Keratinocyte (primary cell): ENCODE data around the gene G3BP1. TPM values are rescaled to one million over a fixed set of nuclear protein-coding genes. Genes with fewer than 3 reads are reported as not detected.

ENCODE experiments used
- DNase-seq: peaks from one replicate; pipeline ENCODE4 v3.0.0-alpha.2; 2011; ENCODE audit warnings: low read depth, missing footprints, low spot score
- FAIRE-seq: peaks from 2 replicates; lab custom pipeline; 2011; peaks lifted over from hg19 to GRCh38; lab: Jason Lieb, UNC
- H2AFZ ChIP-seq: 2 replicates; pipeline ENCODE4 v1.6.0; 2012; ENCODE audit warnings: low read length, control low read depth, inconsistent platforms; ENCODE audit not compliant: control insufficient read depth
- H3K27ac ChIP-seq: 2 replicates; pipeline ENCODE4 v1.5.1; 2011; ENCODE audit warnings: low read length; ENCODE audit not compliant: control insufficient read depth, insufficient read depth
- H3K27me3 ChIP-seq: 3 replicates; pipeline ENCODE4 v1.6.0; 2011; ENCODE audit warnings: low read length; ENCODE audit not compliant: control insufficient read depth, insufficient read depth; ENCODE audit errors: extremely low read depth
- H3K36me3 ChIP-seq, 2 experiments: 2 replicates in 1 of 2; 3 replicates in 1 of 2; pipeline ENCODE4 v1.5.1; 2011; ENCODE audit warnings: low read length in 2 of 2, mild to moderate bottlenecking in 1 of 2; ENCODE audit not compliant: control insufficient read depth in 2 of 2, insufficient read depth in 2 of 2; ENCODE audit errors: extremely low read depth in 1 of 2
- H3K4me1 ChIP-seq: 3 replicates; pipeline ENCODE4 v1.5.1; 2011; ENCODE audit warnings: low read length; ENCODE audit not compliant: control insufficient read depth, insufficient read depth; ENCODE audit errors: extremely low read depth
- H3K4me2 ChIP-seq: 3 replicates; pipeline ENCODE4 v1.6.0; 2011; ENCODE audit warnings: low read depth, low read length; ENCODE audit not compliant: control insufficient read depth, insufficient read depth; ENCODE audit errors: extremely low read depth
- H3K4me3 ChIP-seq, 3 experiments: fragments of 200-600 bp in 1 of 3; sonication (generic) in 1 of 3; 2 replicates in 2 of 3; 3 replicates in 1 of 3; pipeline ENCODE4 v1.5.1; 2011 to 2016; ENCODE audit warnings: low read length in 3 of 3, mild to moderate bottlenecking in 3 of 3, control low read depth in 2 of 3, inconsistent platforms in 1 of 3, low read depth in 1 of 3, mixed read lengths in 1 of 3, mixed run types in 1 of 3, moderate library complexity in 1 of 3; ENCODE audit not compliant: control insufficient read depth in 2 of 3, insufficient read depth in 2 of 3; ENCODE audit errors: extremely low read depth in 1 of 3
- H3K79me2 ChIP-seq: 2 replicates; pipeline ENCODE4 v1.6.0; 2012; ENCODE audit warnings: low read length; ENCODE audit not compliant: control insufficient read depth, insufficient read depth
- H3K9ac ChIP-seq: 3 replicates; pipeline ENCODE4 v1.6.0; 2011; ENCODE audit warnings: low read length; ENCODE audit not compliant: control insufficient read depth, insufficient read depth; ENCODE audit errors: extremely low read depth
- H3K9me1 ChIP-seq: 3 replicates; pipeline ENCODE4 v1.6.0; 2011; ENCODE audit warnings: low read length; ENCODE audit not compliant: control insufficient read depth, insufficient read depth; ENCODE audit errors: extremely low read depth
- H3K9me3 ChIP-seq: 2 replicates; pipeline ENCODE4 v1.5.1; 2012; ENCODE audit warnings: low read depth, low read length; ENCODE audit not compliant: control insufficient read depth
- H4K20me1 ChIP-seq: 3 replicates; pipeline ENCODE4 v1.6.0; 2011; ENCODE audit warnings: low read length; ENCODE audit not compliant: control insufficient read depth, insufficient read depth; ENCODE audit errors: extremely low read depth
- CTCF ChIP-seq, 3 experiments: IDR thresholded peaks in 1 of 3; conservative IDR thresholded peaks in 1 of 3; optimal IDR thresholded peaks in 1 of 3; 2 replicates in 2 of 3; 3 replicates in 1 of 3; pipeline versions ENCODE3 to v1.5.1; 2011; ENCODE audit warnings: low read length in 3 of 3, mild to moderate bottlenecking in 3 of 3, moderate library complexity in 2 of 3, control low read depth in 1 of 3, inconsistent platforms in 1 of 3; ENCODE audit not compliant: insufficient read depth in 2 of 3; ENCODE audit errors: extremely low read depth in 1 of 3
- EZH2 ChIP-seq: IDR thresholded peaks from one replicate; pipeline ENCODE4 v1.6.1; 2012; ENCODE audit warnings: inconsistent platforms, mild to moderate bottlenecking, low read length, moderate library complexity
- dilution Hi-C: fragments of 300-500 bp; cut with MboI; formaldehyde crosslinking; loops from one replicate; pipeline ENCODE4 v1.7.0; 2020; ENCODE audit warnings: low sequenced_read_pairs; ENCODE audit not compliant: extremely low pct_ligation_motif_present
- polyA plus RNA-seq, 5 experiments: library from polyadenylated mRNA; depleted of rRNA in 3 of 5; stranded (reverse) in 3 of 5; stranded (forward) in 1 of 5; unstranded in 1 of 5; fragments of >200 nt; gene quantifications; 1 replicate in 1 of 5; 2 replicates in 3 of 5; 3 replicates in 1 of 5; pipeline versions ENCODE4 v1.2.1 to v1.2.3, GENCODE V29; 2011 to 2012; ENCODE audit warnings: missing spikeins in 2 of 5, low read depth in 1 of 5, low replicate concordance in 1 of 5

The G3BP1 gene
- polyA plus RNA-seq, 1 donor (not counting 4 experiments of a cell fraction or from before 2014, with no cell fraction given), result 137 TPM

DNA sequence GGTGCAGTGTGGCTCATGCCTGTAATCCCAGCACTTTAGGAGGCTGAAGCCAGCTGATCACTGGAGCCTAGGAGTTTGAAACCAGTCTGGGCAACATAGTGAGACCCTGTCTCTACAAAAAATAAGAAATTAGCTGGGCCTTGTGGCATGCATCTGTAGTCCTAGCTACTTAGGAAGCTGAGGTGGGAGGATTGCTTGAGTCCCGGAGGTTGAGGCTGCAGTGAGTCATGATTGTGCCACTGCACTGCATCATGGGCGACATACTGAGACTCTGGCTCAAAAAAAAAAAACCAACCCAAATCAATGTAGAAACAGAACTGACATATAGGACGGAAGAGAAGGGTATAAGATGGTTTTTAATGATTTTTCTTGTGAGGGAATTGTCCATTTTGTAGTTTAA is 27.7 kb downstream of the G3BP1 start:
- Histone ChIP-seq H3K9me3 (no peaks in the 10 kb centered on the region), H3K79me2 (peaks cover 66% of the 10 kb centered on the region), H4K20me1 (peaks cover 12% of the 10 kb centered on the region), H3K36me3 (peaks cover 25 to 49% of the 10 kb centered on the region in 2 experiments), H2AFZ (no peak overlapping the region), H3K4me1 (no peaks in the 10 kb centered on the region), H3K27ac (no peak overlapping the region), H3K27me3 (no peaks in the 10 kb centered on the region), H3K9ac (no peak overlapping the region), H3K9me1 (peaks cover 2% of the 10 kb centered on the region), H3K4me2 (no peak overlapping the region), H3K4me3 (no peak overlapping the region)
- dilution Hi-C loops, result no loop called here
- no peak for TF ChIP-seq EZH2
- no peak for TF ChIP-seq CTCF (optimal IDR thresholded peaks at IDR 0.05 in 1 of 3, IDR thresholded peaks at IDR 0.05 in 1 of 3, conservative IDR thresholded peaks at IDR 0.05 in 1 of 3; ENCODE audit: extremely low read depth in 1 of 3, insufficient read depth in 2 of 3, low read length in 3 of 3)
- FAIRE-seq (no peak), DNase-seq (no peak)

DNA sequence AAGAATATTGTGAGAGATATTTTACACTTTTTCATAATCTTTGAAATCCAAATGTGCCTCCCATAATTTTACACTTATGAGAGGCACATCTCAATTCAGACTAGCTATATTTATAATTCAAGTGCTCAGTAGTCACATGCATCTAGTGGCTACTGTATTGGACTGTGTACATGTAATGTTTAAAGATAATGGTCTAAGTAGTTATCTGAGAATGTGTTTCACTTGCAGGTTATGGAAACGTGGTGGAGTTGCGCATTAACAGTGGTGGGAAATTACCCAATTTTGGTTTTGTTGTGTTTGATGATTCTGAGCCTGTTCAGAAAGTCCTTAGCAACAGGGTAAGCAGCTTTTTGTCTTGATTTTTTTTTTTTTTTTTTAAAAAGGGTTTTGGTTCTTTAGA is 28.8 kb downstream of the G3BP1 start:
- DNase-seq (no peak), FAIRE-seq (no peak)
- no peak overlapping the region for H3K27ac ChIP-seq
- H4K20me1 ChIP-seq, result peaks cover 12% of the 10 kb centered on the region
- dilution Hi-C loops, result no loop called here
- no peak overlapping the region for H3K4me3 ChIP-seq
- peaks cover 2% of the 10 kb centered on the region for H3K9me1 ChIP-seq
- no peaks in the 10 kb centered on the region for H3K27me3 ChIP-seq
- no peaks in the 10 kb centered on the region for H3K9me3 ChIP-seq
- no peak overlapping the region for H2AFZ ChIP-seq
- TF ChIP-seq EZH2 (no peak), CTCF (optimal IDR thresholded peaks at IDR 0.05 in 1 of 3, IDR thresholded peaks at IDR 0.05 in 1 of 3, conservative IDR thresholded peaks at IDR 0.05 in 1 of 3; ENCODE audit: extremely low read depth in 1 of 3, insufficient read depth in 2 of 3, low read length in 3 of 3) (no peak)
- H3K79me2 ChIP-seq, result peaks cover 60% of the 10 kb centered on the region
- H3K4me2 ChIP-seq, result no peak overlapping the region
- peaks cover 22 to 44% of the 10 kb centered on the region in 2 experiments for H3K36me3 ChIP-seq
- no peak overlapping the region for H3K9ac ChIP-seq
- no peaks in the 10 kb centered on the region for H3K4me1 ChIP-seq
